K562 (cell line): ENCODE measurements around the gene PHETA2. TPM values are rescaled to one million over a fixed set of nuclear protein-coding genes. Genes with fewer than 3 reads are reported as not detected.
A peak's percentile ranks its signal among the peaks of the same experiment; 100 is the strongest.

Source experiments
- BCL6 ChIP-seq: fragments of 250-450 bp; sonication (Bioruptor Pico); IDR thresholded peaks from 2 replicates; pipeline ENCODE4 v1.4.0; 2020
- CBX5 ChIP-seq: IDR thresholded peaks from 2 replicates; pipeline ENCODE4 v1.6.1; 2014; ENCODE audit warnings: low read depth, borderline replicate concordance
- CLOCK ChIP-seq: fragments of 250-450 bp; sonication (Bioruptor Pico); IDR thresholded peaks from 2 replicates; pipeline ENCODE4 v1.4.0; 2020; ENCODE audit warnings: mild to moderate bottlenecking, moderate library complexity, borderline replicate concordance
- COPS2 ChIP-seq: fragments of 450-650 bp; conservative IDR thresholded peaks from 2 replicates; pipeline ENCODE4 v1.6.1; 2016; ENCODE audit warnings: mild to moderate bottlenecking, moderate library complexity
- EHMT2 ChIP-seq: fragments of 450-650 bp; IDR thresholded peaks from 2 replicates; pipeline ENCODE4 v1.6.1; 2018; ENCODE audit warnings: antibody characterized with exemption
- FOXA3 ChIP-seq, 2 experiments: fragments of 450-650 bp in 1 of 2; sonication (generic) in 1 of 2; formaldehyde crosslinking; IDR thresholded peaks in 1 of 2; conservative IDR thresholded peaks in 1 of 2; 2 replicates each; pipeline versions ENCODE4 v1.4.0 to v1.8.0; 2020 to 2022; ENCODE audit warnings: mild to moderate bottlenecking in 2 of 2, missing genetic modification reagents in 1 of 2
- FOXJ3 ChIP-seq: sonication (generic); formaldehyde crosslinking; IDR thresholded peaks from 2 replicates; pipeline ENCODE4 v1.4.0; 2020; ENCODE audit warnings: mild to moderate bottlenecking, missing genetic modification reagents
- FOXP4 ChIP-seq: sonication (generic); formaldehyde crosslinking; IDR thresholded peaks from 2 replicates; pipeline ENCODE4 v1.8.0; 2022; ENCODE audit warnings: mild to moderate bottlenecking, missing genetic modification reagents, borderline replicate concordance
- HDAC1 ChIP-seq, 2 experiments: fragments of 450-650 bp; IDR thresholded peaks; 2 replicates each; pipeline ENCODE4 v1.6.1; 2016 to 2017; ENCODE audit warnings: inconsistent platforms in 1 of 2, mild to moderate bottlenecking in 1 of 2, moderate library complexity in 1 of 2
- LEF1 ChIP-seq: fragments of 450-650 bp; IDR thresholded peaks from 2 replicates; pipeline ENCODE4 v1.6.1; 2016; ENCODE audit warnings: mild to moderate bottlenecking
- MNT ChIP-seq, 2 experiments: fragments of 450-650 bp; conservative IDR thresholded peaks; 2 replicates each; pipeline ENCODE4 v1.6.1; 2017; ENCODE audit warnings: mild to moderate bottlenecking in 2 of 2, moderate library complexity in 2 of 2
- NCOA6 ChIP-seq: fragments of 450-650 bp; IDR thresholded peaks from 2 replicates; pipeline ENCODE4 v1.6.1; 2017; ENCODE audit warnings: mild to moderate bottlenecking
- NFRKB ChIP-seq: fragments of 450-650 bp; IDR thresholded peaks from 2 replicates; pipeline ENCODE4 v1.6.1; 2016; ENCODE audit warnings: low read depth
- NRF1 ChIP-seq, 2 experiments: fragments of 450-650 bp; IDR thresholded peaks in 1 of 2; conservative IDR thresholded peaks in 1 of 2; 2 replicates each; pipeline ENCODE4 v1.6.1; 2014; ENCODE audit warnings: mild to moderate bottlenecking in 2 of 2
- PRPF4 ChIP-seq: fragments of 200-400 bp; formaldehyde crosslinking; IDR thresholded peaks from one replicate; pipeline ENCODE4 v1.6.1; 2017; ENCODE audit warnings: low read length, low read depth, mild to moderate bottlenecking; ENCODE audit not compliant: insufficient read depth, poor library complexity, severe bottlenecking
- PTTG1 ChIP-seq: fragments of 450-650 bp; IDR thresholded peaks from 2 replicates; pipeline ENCODE4 v1.6.1; 2016; ENCODE audit warnings: low read depth, mild to moderate bottlenecking, missing genetic modification characterization, missing compliant biosample characterization
- SAP30 ChIP-seq: fragments of 200-600 bp; sonication (generic); IDR thresholded peaks from 2 replicates; pipeline ENCODE4 v1.6.1; 2012; ENCODE audit warnings: borderline replicate concordance, low read depth, mild to moderate bottlenecking, moderate library complexity, low read length, control low read depth, inconsistent platforms; ENCODE audit not compliant: insufficient read depth, poor library complexity, severe bottlenecking
- SMARCB1 ChIP-seq: IDR thresholded peaks from 2 replicates; pipeline ENCODE4 v1.6.1; 2011; ENCODE audit warnings: improper control_type of control experiment, low read depth; ENCODE audit not compliant: insufficient read length
- XRCC3 ChIP-seq: fragments of 450-650 bp; IDR thresholded peaks from 2 replicates; pipeline ENCODE4 v1.6.1; 2017; ENCODE audit warnings: mild to moderate bottlenecking, moderate library complexity
- YBX1 ChIP-seq: fragments of 450-650 bp; IDR thresholded peaks from 2 replicates; pipeline ENCODE4 v1.7.1; 2016; ENCODE audit warnings: mild to moderate bottlenecking
- ZKSCAN8 ChIP-seq: fragments of 200-800 bp; sonication (Bioruptor generic); IDR thresholded peaks from 2 replicates; pipeline ENCODE4 v1.6.1; 2016; ENCODE audit warnings: missing genetic modification characterization, missing compliant biosample characterization
- ZNF253 ChIP-seq: fragments of 250-450 bp; sonication (Bioruptor Pico); conservative IDR thresholded peaks from 2 replicates; pipeline ENCODE4 v1.6.1; 2021; ENCODE audit warnings: mild to moderate bottlenecking
- ZNF282 ChIP-seq: sonication (generic); formaldehyde crosslinking; IDR thresholded peaks from 2 replicates; pipeline ENCODE4 v1.8.1; 2023; ENCODE audit warnings: missing genetic modification reagents
- polyA plus RNA-seq, 8 experiments: library from polyadenylated mRNA; depleted of rRNA in 4 of 8; stranded (reverse) in 5 of 8; unstranded in 3 of 8; fragments of >200 nt; fragmentation: Nextera tagmentation in 2 of 8; fragmentation: Illumina TruSeq in 1 of 8; extraction: Ambion mirVana in 2 of 8; extraction: Trizol in 1 of 8; gene quantifications; 2 replicates each; pipeline versions ENCODE4 v1.2.1 to v1.2.3, GENCODE V29; 2011 to 2014; ENCODE audit warnings: inconsistent platforms in 1 of 8, missing spikeins in 1 of 8
- total RNA-seq, 7 experiments: library from RNA; depleted of rRNA in 6 of 7; stranded (reverse); fragments of >200 nt in 6 of 7; fragmentation: Illumina TruSeq in 2 of 7; extraction: Trizol in 2 of 7; gene quantifications; 2 replicates each; pipeline versions ENCODE4 v1.2.1 to v1.2.3, GENCODE V29; 2011 to 2021; ENCODE audit warnings: low replicate concordance in 1 of 7

The PHETA2 gene
- total and polyA plus RNA-seq, 9 of the 15 experiments (the other 6 are each of a cell fraction or from before 2014, with no cell fraction given): 0.07 to 0.22 (median 0.08) TPM; not detected in 5

GRCh38 chr22:42090596-42091454 is 16.8 kb downstream of the PHETA2 start, which contains the start of gene NDUFA6 (continued):
- TF ChIP-seq FOXP4: 0 out of 2 replicates have a peak, but pooled peaks have one; percentile 17
- peak; percentile 98 to 99 for TF ChIP-seq NRF1 (conservative IDR thresholded peaks at IDR 0.05 in 1 of 2, IDR thresholded peaks at IDR 0.05 in 1 of 2)
- no peak for TF ChIP-seq YBX1
- no peak for TF ChIP-seq XRCC3
- TF ChIP-seq COPS2: no peak
- peak; percentile 81 to 87 for TF ChIP-seq MNT (conservative IDR thresholded peaks at IDR 0.05)
- TF ChIP-seq ZNF282 (CRISPR knock-in tag): no peak
- no peak for TF ChIP-seq FOXJ3 (CRISPR knock-in tag)
- TF ChIP-seq HDAC1 (IDR thresholded peaks at IDR 0.05): no peak
- TF ChIP-seq CLOCK (CRISPR knock-in tag): no peak
- no peak for TF ChIP-seq BCL6 (CRISPR knock-in tag)
- no peak for TF ChIP-seq SMARCB1
- no peak for TF ChIP-seq FOXA3 (CRISPR knock-in tag; conservative IDR thresholded peaks at IDR 0.05 in 1 of 2, IDR thresholded peaks at IDR 0.05 in 1 of 2)
- no peak for TF ChIP-seq ZKSCAN8 (CRISPR knock-in tag)
- TF ChIP-seq PRPF4: no peak
- TF ChIP-seq EHMT2: no peak
- TF ChIP-seq PTTG1 (tag): no peak
- TF ChIP-seq NCOA6: no peak
- no peak for TF ChIP-seq LEF1
- no peak for TF ChIP-seq CBX5
- no peak for TF ChIP-seq SAP30
- no peak for TF ChIP-seq ZNF253 (CRISPR knock-in tag)
- no peak; the same call in 1 of the 2 replicates for TF ChIP-seq NFRKB
